K562 (cell line): ENCODE results near the gene TSSK2. TPM values are rescaled to one million over a fixed set of nuclear protein-coding genes. Genes with fewer than 3 reads are reported as not detected.

Experiments used
- ATAC-seq: fragments of 200-7000 bp; cut with Tn5 transposase; 3 replicates; pipeline ENCODE4 v1.9.1; 2020; ENCODE audit warnings: moderate library complexity
- BruUV-seq: library from RNA; stranded (reverse); fragments of 400-500 nt; replicated peaks from 2 replicates; lab custom pipeline; 2021; lab: Mats Ljungman, UMichigan
- CTCF ChIA-PET: fragments of 300-600 bp; formaldehyde crosslinking; extraction: SDS; loops from one replicate; lab custom pipeline; 2021; ENCODE audit warnings: low intra/inter-chr PET ratio; lab: Yijun Ruan, JAX
- POLR2A ChIA-PET: fragments of 300-600, 350-650 bp; sonication (Branson Sonifier 250); formaldehyde crosslinking; extraction: SDS; loops from one replicate; lab custom pipeline; 2021; ENCODE audit warnings: antibody characterized with exemption, inconsistent platforms; lab: Yijun Ruan, JAX
- DNase-seq, 4 experiments: peaks; one replicate each; pipeline versions ENCODE4 v3.0.0 to v3.0.0-alpha.2; 2011 to 2018; ENCODE audit warnings: low spot score in 3 of 4, mixed read lengths in 3 of 4; ENCODE audit errors: extremely low read depth in 1 of 4
- FAIRE-seq: peaks from 2 replicates; lab custom pipeline; 2011; peaks lifted over from hg19 to GRCh38; lab: Jason Lieb, UNC
- H2AFZ ChIP-seq: 2 replicates; pipeline ENCODE4 v1.6.0; 2011; ENCODE audit warnings: low read depth, low read length, control low read depth, inconsistent platforms
- H3K27ac ChIP-seq: fragments of 200-600 bp; 3 replicates; pipeline ENCODE4 v1.8.0; 2011; ENCODE audit warnings: low read depth, mild to moderate bottlenecking, control low read depth, inconsistent platforms, low read length, moderate library complexity, mixed read lengths; ENCODE audit errors: extremely low read depth
- H3K27me3 ChIP-seq, 2 experiments: fragments of 300-600 bp in 1 of 2; 2 replicates in 1 of 2; 3 replicates in 1 of 2; pipeline versions ENCODE4 v1.6.0 to v1.8.0; 2011; ENCODE audit warnings: inconsistent platforms in 2 of 2, low read length in 2 of 2, mild to moderate bottlenecking in 1 of 2, mixed read lengths in 1 of 2, moderate library complexity in 1 of 2; ENCODE audit not compliant: control insufficient read depth in 2 of 2, insufficient read depth in 2 of 2
- H3K36me3 ChIP-seq: fragments of 300-600 bp; 3 replicates; pipeline ENCODE4 v1.8.0; 2011; ENCODE audit warnings: mild to moderate bottlenecking, low read length, inconsistent platforms; ENCODE audit not compliant: control insufficient read depth, insufficient read depth
- H3K4me1 ChIP-seq, 2 experiments: fragments of 200-600 bp in 1 of 2; replicated peaks in 1 of 2; 2 replicates in 1 of 2; 3 replicates in 1 of 2; pipeline versions ENCODE4 v1.5.1 to v1.8.0; 2011; ENCODE audit warnings: inconsistent platforms in 2 of 2, low read length in 2 of 2, mild to moderate bottlenecking in 1 of 2, mixed read lengths in 1 of 2, moderate library complexity in 1 of 2; ENCODE audit not compliant: control insufficient read depth in 2 of 2, insufficient read depth in 2 of 2
- H3K4me2 ChIP-seq: 2 replicates; pipeline ENCODE4 v1.6.1; 2011; ENCODE audit warnings: low read length, control low read depth, inconsistent platforms, mixed read lengths; ENCODE audit not compliant: insufficient read depth
- H3K4me3 ChIP-seq: fragments of 200-600 bp; sonication (generic), shearing (Covaris generic); 2 replicates; pipeline ENCODE4 v1.5.1; 2016; ENCODE audit warnings: control low read depth, inconsistent platforms
- H3K79me2 ChIP-seq: fragments of 200-600 bp; 3 replicates; pipeline ENCODE4 v1.8.0; 2011; ENCODE audit warnings: low read length, inconsistent platforms; ENCODE audit not compliant: control insufficient read depth, insufficient read depth
- H3K9ac ChIP-seq, 2 experiments: 2 replicates each; pipeline versions ENCODE4 v1.6.0 to v1.6.1; 2011; ENCODE audit warnings: low read depth in 2 of 2, low read length in 2 of 2, control low read depth in 1 of 2, inconsistent platforms in 1 of 2, mild to moderate bottlenecking in 1 of 2, mixed read lengths in 1 of 2; ENCODE audit not compliant: insufficient read depth in 1 of 2
- H3K9me1 ChIP-seq: one replicate; pipeline ENCODE4 v1.6.0; 2011; ENCODE audit warnings: inconsistent platforms, mild to moderate bottlenecking, low read length, moderate library complexity; ENCODE audit not compliant: control insufficient read depth, insufficient read depth
- H3K9me3 ChIP-seq: replicated peaks from 2 replicates; pipeline ENCODE4 v1.5.1; 2011; ENCODE audit warnings: low read depth, low read length, inconsistent platforms; ENCODE audit not compliant: control insufficient read depth, insufficient read depth
- H4K20me1 ChIP-seq: replicated peaks from 2 replicates; pipeline ENCODE4 v1.6.1; 2011; ENCODE audit warnings: low read length, inconsistent platforms, mixed read lengths; ENCODE audit not compliant: control insufficient read depth, insufficient read depth
- ARNT ChIP-seq, 2 experiments: fragments of 450-650 bp; IDR thresholded peaks; 2 replicates each; pipeline ENCODE4 v1.6.1; 2016; ENCODE audit warnings: mild to moderate bottlenecking in 1 of 2
- MEF2D ChIP-seq: conservative IDR thresholded peaks from 2 replicates; pipeline ENCODE4 v1.6.1; 2016; ENCODE audit warnings: low read depth, missing genetic modification characterization, missing compliant biosample characterization
- NFE2 ChIP-seq: IDR thresholded peaks from 2 replicates; pipeline ENCODE4 v1.6.1; 2014; ENCODE audit warnings: antibody characterized with exemption, low read depth
- POU5F1 ChIP-seq: fragments of 150-350 bp; IDR thresholded peaks from 2 replicates; pipeline ENCODE4 v1.6.1; 2014; ENCODE audit warnings: borderline replicate concordance, low read length, low read depth, mild to moderate bottlenecking; ENCODE audit not compliant: partially characterized antibody
- SMAD2 ChIP-seq: fragments of 150-350 bp; IDR thresholded peaks from 2 replicates; pipeline ENCODE4 v1.6.1; 2014; ENCODE audit warnings: low read depth, mild to moderate bottlenecking, low read length
- TAF15 ChIP-seq: fragments of 200-400 bp; formaldehyde crosslinking; IDR thresholded peaks from 2 replicates; pipeline ENCODE4 v1.6.1; 2017; ENCODE audit warnings: mild to moderate bottlenecking, low read depth, low read length, moderate library complexity
- TBL1XR1 ChIP-seq, 2 experiments: IDR thresholded peaks; 2 replicates each; pipeline ENCODE4 v1.6.1; 2012; ENCODE audit warnings: improper control_type of control experiment in 2 of 2, low read length in 2 of 2, mild to moderate bottlenecking in 1 of 2
- ZNF140 ChIP-seq: fragments of 250-450 bp; sonication (Bioruptor Pico); IDR thresholded peaks from 2 replicates; pipeline ENCODE4 v1.8.0; 2021; ENCODE audit warnings: moderate library complexity, mild to moderate bottlenecking, inconsistent platforms
- ZNF232 ChIP-seq: sonication (generic); formaldehyde crosslinking; IDR thresholded peaks from 2 replicates; pipeline ENCODE4 v1.8.0; 2022; ENCODE audit warnings: mild to moderate bottlenecking, missing genetic modification reagents
- ZNF274 ChIP-seq: IDR thresholded peaks from 2 replicates; pipeline ENCODE4 v1.6.1; 2011; ENCODE audit warnings: low read depth, mild to moderate bottlenecking, low read length, moderate library complexity, borderline replicate concordance
- ZNF717 ChIP-seq: fragments of 250-450 bp; sonication (Bioruptor Pico); IDR thresholded peaks from 2 replicates; pipeline ENCODE4 v1.5.0; 2021
- WGBS: fragments of 100-300 bp; shearing (Covaris generic); methylation state at CpG from one replicate; pipeline ENCODE4 v1.1.6; 2016; ENCODE audit warnings: low coverage, mixed read lengths; ENCODE audit not compliant: insufficient coverage; ENCODE audit errors: missing lambda C conversion rate; 5-methylcytosine and 5-hydroxymethylcytosine counted together
- in situ Hi-C: fragments of 300-500 bp; cut with MboI; formaldehyde crosslinking; loops from 4 replicates; pipeline ENCODE4 v1.15.0; 2018; ENCODE audit warnings: inconsistent platforms, mixed read lengths
- intact Hi-C: fragments of 100-400 bp; cut with micrococcal nuclease; formaldehyde crosslinking; loops from 2 replicates; pipeline ENCODE4 v1.14.2; 2022
- polyA plus RNA-seq, 8 experiments: library from polyadenylated mRNA; depleted of rRNA in 4 of 8; stranded (reverse) in 5 of 8; unstranded in 3 of 8; fragments of >200 nt; fragmentation: Nextera tagmentation in 2 of 8; fragmentation: Illumina TruSeq in 1 of 8; extraction: Ambion mirVana in 2 of 8; extraction: Trizol in 1 of 8; gene quantifications; 2 replicates each; pipeline versions ENCODE4 v1.2.1 to v1.2.3, GENCODE V29; 2011 to 2014; ENCODE audit warnings: inconsistent platforms in 1 of 8, missing spikeins in 1 of 8
- total RNA-seq, 7 experiments: library from RNA; depleted of rRNA in 6 of 7; stranded (reverse); fragments of >200 nt in 6 of 7; fragmentation: Illumina TruSeq in 2 of 7; extraction: Trizol in 2 of 7; gene quantifications; 2 replicates each; pipeline versions ENCODE4 v1.2.1 to v1.2.3, GENCODE V29; 2011 to 2021; ENCODE audit warnings: low replicate concordance in 1 of 7
- TF ChIP-seq, protein P1 (sequence below): IDR thresholded peaks from 2 replicates; pipeline ENCODE4 v1.6.1; 2012; ENCODE audit warnings: low read depth, low read length, improper control_type of control experiment, borderline replicate concordance
- TF ChIP-seq, protein P2 (sequence below), 2 experiments: fragments of 150-350 bp in 1 of 2; IDR thresholded peaks; 2 replicates each; pipeline ENCODE4 v1.6.1; 2012 to 2016; ENCODE audit warnings: low read depth in 2 of 2, low read length in 2 of 2, mild to moderate bottlenecking in 1 of 2, moderate library complexity in 1 of 2
- TF ChIP-seq, protein P3 (sequence below): fragments of 450-650 bp; IDR thresholded peaks from 2 replicates; pipeline ENCODE4 v1.6.1; 2017; ENCODE audit warnings: mild to moderate bottlenecking, moderate library complexity
- TF ChIP-seq, protein P4 (sequence below): fragments of 250-450 bp; sonication (Bioruptor Pico); IDR thresholded peaks from 2 replicates; pipeline ENCODE4 v1.5.1; 2021; ENCODE audit warnings: mild to moderate bottlenecking

The TSSK2 gene
- total and polyA plus RNA-seq, 9 of the 15 experiments (the other 6 are each of a cell fraction or from before 2014, with no cell fraction given), result 0.04 TPM; not detected in 8

DNA sequence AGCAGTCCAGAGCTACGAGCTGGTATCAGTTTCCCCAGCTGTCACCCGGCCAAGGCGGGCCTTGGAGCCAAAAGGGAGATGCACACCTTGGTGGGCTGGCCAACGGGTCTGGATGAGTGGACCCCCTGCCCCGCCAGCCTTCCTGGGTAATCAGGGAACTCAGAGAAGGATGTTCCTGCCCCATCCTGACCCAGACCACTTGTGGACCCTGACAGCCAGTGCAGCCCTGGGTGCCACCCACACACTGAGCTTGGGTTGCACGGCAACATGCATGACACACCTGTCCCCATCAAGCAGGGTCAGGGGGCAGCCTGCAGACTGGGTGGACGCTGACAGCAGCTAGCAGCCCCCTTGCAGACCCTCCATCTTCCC, 38.8 kb downstream of the TSSK2 start:
- Histone ChIP-seq H3K27me3 (peaks cover 29 to 36% of the 10 kb centered on the region in 2 experiments), H3K4me2 (peak overlapping the region; percentile 93)
- CTCF ChIA-PET, result interaction anchor here (0.9 kb wide), 1 partner anchor 460 kb away, joined by 3 read pairs; no protein-coding TSS in a partner anchor
- no peak for TF ChIP-seq POU5F1
- TF ChIP-seq ARNT (IDR thresholded peaks at IDR 0.05), result no peak
- TF ChIP-seq, protein P1, sequence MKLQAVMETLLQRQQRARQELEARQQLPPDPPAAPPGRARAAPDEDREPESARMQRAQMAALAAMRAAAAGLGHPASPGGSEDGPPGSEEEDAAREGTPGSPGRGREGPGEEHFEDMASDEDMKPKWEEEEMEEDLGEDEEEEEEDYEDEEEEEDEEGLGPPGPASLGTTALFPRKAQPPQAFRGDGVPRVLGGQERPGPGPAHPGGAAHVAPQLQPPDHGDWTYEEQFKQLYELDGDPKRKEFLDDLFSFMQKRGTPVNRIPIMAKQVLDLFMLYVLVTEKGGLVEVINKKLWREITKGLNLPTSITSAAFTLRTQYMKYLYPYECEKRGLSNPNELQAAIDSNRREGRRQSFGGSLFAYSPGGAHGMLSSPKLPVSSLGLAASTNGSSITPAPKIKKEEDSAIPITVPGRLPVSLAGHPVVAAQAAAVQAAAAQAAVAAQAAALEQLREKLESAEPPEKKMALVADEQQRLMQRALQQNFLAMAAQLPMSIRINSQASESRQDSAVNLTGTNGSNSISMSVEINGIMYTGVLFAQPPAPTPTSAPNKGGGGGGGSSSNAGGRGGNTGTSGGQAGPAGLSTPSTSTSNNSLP, result no peak
- TF ChIP-seq, protein P2, sequence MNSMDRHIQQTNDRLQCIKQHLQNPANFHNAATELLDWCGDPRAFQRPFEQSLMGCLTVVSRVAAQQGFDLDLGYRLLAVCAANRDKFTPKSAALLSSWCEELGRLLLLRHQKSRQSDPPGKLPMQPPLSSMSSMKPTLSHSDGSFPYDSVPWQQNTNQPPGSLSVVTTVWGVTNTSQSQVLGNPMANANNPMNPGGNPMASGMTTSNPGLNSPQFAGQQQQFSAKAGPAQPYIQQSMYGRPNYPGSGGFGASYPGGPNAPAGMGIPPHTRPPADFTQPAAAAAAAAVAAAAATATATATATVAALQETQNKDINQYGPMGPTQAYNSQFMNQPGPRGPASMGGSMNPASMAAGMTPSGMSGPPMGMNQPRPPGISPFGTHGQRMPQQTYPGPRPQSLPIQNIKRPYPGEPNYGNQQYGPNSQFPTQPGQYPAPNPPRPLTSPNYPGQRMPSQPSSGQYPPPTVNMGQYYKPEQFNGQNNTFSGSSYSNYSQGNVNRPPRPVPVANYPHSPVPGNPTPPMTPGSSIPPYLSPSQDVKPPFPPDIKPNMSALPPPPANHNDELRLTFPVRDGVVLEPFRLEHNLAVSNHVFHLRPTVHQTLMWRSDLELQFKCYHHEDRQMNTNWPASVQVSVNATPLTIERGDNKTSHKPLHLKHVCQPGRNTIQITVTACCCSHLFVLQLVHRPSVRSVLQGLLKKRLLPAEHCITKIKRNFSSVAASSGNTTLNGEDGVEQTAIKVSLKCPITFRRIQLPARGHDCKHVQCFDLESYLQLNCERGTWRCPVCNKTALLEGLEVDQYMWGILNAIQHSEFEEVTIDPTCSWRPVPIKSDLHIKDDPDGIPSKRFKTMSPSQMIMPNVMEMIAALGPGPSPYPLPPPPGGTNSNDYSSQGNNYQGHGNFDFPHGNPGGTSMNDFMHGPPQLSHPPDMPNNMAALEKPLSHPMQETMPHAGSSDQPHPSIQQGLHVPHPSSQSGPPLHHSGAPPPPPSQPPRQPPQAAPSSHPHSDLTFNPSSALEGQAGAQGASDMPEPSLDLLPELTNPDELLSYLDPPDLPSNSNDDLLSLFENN (IDR thresholded peaks at IDR 0.05; ENCODE audit: low read depth in 2 of 2, low read length in 2 of 2), result 0 out of 4 replicates have a peak, but pooled peaks of 1 of the 2 experiments have one; percentile 4
- TF ChIP-seq ZNF140, result no peak
- TF ChIP-seq SMAD2, result no peak
- TF ChIP-seq, protein P3, sequence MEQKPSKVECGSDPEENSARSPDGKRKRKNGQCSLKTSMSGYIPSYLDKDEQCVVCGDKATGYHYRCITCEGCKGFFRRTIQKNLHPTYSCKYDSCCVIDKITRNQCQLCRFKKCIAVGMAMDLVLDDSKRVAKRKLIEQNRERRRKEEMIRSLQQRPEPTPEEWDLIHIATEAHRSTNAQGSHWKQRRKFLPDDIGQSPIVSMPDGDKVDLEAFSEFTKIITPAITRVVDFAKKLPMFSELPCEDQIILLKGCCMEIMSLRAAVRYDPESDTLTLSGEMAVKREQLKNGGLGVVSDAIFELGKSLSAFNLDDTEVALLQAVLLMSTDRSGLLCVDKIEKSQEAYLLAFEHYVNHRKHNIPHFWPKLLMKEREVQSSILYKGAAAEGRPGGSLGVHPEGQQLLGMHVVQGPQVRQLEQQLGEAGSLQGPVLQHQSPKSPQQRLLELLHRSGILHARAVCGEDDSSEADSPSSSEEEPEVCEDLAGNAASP, result no peak
- TF ChIP-seq MEF2D, result no peak
- no peak for TF ChIP-seq NFE2
- no peak for TF ChIP-seq ZNF717
- TF ChIP-seq ZNF274, result 0 out of 2 replicates have a peak, but pooled peaks have one; percentile 13
- TF ChIP-seq TBL1XR1 (IDR thresholded peaks at IDR 0.05; ENCODE audit: low read length in 2 of 2), result no peak
- TF ChIP-seq ZNF232 (CRISPR knock-in tag), result no peak
- TF ChIP-seq, protein P4, sequence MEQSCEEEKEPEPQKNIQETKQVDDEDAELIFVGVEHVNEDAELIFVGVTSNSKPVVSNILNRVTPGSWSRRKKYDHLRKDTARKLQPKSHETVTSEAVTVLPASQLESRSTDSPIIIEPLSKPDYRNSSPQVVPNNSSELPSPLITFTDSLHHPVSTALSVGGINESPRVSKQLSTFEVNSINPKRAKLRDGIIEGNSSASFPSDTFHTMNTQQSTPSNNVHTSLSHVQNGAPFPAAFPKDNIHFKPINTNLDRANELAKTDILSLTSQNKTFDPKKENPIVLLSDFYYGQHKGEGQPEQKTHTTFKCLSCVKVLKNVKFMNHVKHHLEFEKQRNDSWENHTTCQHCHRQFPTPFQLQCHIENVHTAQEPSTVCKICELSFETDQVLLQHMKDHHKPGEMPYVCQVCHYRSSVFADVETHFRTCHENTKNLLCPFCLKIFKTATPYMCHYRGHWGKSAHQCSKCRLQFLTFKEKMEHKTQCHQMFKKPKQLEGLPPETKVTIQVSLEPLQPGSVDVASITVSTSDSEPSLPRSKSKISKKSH (CRISPR knock-in tag), result no peak
- TF ChIP-seq TAF15, result no peak

More for the DNA sequence above, 38.8 kb downstream of the TSSK2 start:
- ATAC-seq (no peak), FAIRE-seq (no peak), DNase-seq (peak in 1 of 4 experiments; percentile 32)
- H3K36me3 ChIP-seq, result peaks cover 29% of the 10 kb centered on the region
- H3K79me2 ChIP-seq, result peaks cover 46% of the 10 kb centered on the region
- peaks cover 21% of the 10 kb centered on the region for H3K9me1 ChIP-seq
- H3K9ac ChIP-seq, result peak overlapping the region; percentile 27 to 96; a peak in 3 of 4 replicates
- peaks cover 40 to 68% of the 10 kb centered on the region in 2 experiments for H3K4me1 ChIP-seq
- peak overlapping the region; percentile 34 for H3K4me3 ChIP-seq
- WGBS, result 42% methylated on average over 7 of the region's 7 CpGs
- H3K9me3 ChIP-seq, result no peaks in the 10 kb centered on the region
- no peak overlapping the region for H3K27ac ChIP-seq
- intact Hi-C loops (no loop called here), in situ Hi-C loops (no loop called here)
- peaks cover 36% of the 10 kb centered on the region for H4K20me1 ChIP-seq
- no TSS peak for BruUV-seq
- H2AFZ ChIP-seq, result peak overlapping the region; percentile 83
- POLR2A ChIA-PET, result interaction anchor here (0.6 to 4.5 kb wide), 11 partner anchors 9 to 500 kb away, joined by 3 to 64 read pairs (median 4); partner anchors contain the start of genes ESS2 and SLC25A1
